IPS-15b (cell line): Measurements from ENCODE around the gene KIFC1.
"Not testable (repeated sequence)": the region's sequence is repeated elsewhere in the genome, so short reads cannot be mapped to it uniquely, and the experiment has no call there.

Source experiments
- H3K27me3 ChIP-seq: one replicate; pipeline ENCODE4 v1.6.1; 2013; ENCODE audit warnings: low read length; ENCODE audit not compliant: control insufficient read depth, insufficient read depth
- H3K36me3 ChIP-seq: one replicate; pipeline ENCODE4 v1.6.1; 2013; ENCODE audit warnings: low read length; ENCODE audit not compliant: control insufficient read depth, insufficient read depth
- H3K4me1 ChIP-seq: one replicate; pipeline ENCODE4 v1.6.1; 2013; ENCODE audit warnings: mild to moderate bottlenecking, low read length; ENCODE audit not compliant: control insufficient read depth, insufficient read depth
- H3K4me3 ChIP-seq: one replicate; pipeline ENCODE4 v1.5.1; 2013; ENCODE audit warnings: low read depth, low read length
- H3K9ac ChIP-seq: one replicate; pipeline ENCODE4 v1.6.1; 2013; ENCODE audit warnings: low read depth, mild to moderate bottlenecking, low read length
- H3K9me3 ChIP-seq: one replicate; pipeline ENCODE4 v1.6.1; 2013; ENCODE audit warnings: mild to moderate bottlenecking, low read length; ENCODE audit not compliant: control insufficient read depth, insufficient read depth

KIFC1 gene

DNA sequence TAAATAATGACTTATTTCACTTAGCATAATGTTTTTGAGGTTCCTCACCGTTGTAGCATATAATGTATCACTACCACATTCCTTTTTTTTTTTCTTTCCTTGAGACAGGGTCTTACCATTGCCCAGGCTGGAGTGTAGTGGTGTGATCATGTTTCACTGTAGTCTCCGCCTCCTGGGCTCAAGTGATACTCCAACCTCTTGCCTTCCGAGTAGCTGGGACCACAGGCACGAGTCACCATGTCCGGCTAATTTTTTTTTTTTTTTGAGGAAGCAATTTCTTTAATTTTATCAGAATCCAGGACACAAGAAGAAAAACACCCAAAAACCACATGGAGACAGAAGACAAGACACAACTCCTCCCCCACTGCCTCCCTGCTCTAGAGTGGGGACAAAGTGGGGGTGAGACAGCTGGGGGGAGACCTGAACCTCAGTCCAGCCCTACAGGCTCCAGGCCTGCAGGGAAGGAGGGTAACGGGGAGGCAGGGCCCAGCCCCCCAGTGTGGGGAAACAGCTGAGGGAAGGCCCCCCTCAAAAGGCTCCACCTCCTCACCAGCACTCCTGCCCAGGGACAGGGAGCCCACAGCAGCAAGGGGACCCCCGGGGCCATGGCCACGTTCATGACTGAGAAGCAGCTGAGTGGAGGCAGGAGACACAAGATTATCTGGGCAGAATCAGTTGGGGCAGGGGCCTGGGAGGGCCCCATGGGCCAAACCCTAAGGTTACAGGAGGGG lies 27.0 kb upstream of the KIFC1 start:
- not testable (repeated sequence) for H3K36me3 ChIP-seq, H3K4me3 ChIP-seq, H3K4me1 ChIP-seq, H3K9ac ChIP-seq, H3K27me3 ChIP-seq, H3K9me3 ChIP-seq

- H3K36me3 ChIP-seq, H3K4me3 ChIP-seq, H3K9me3 ChIP-seq, H3K27me3 ChIP-seq, H3K9ac ChIP-seq, H3K4me1 ChIP-seq: not testable (repeated sequence)
Measured at GRCh38 chr6:33365206-33365971, 26.2 kb upstream of the KIFC1 start.

DNA sequence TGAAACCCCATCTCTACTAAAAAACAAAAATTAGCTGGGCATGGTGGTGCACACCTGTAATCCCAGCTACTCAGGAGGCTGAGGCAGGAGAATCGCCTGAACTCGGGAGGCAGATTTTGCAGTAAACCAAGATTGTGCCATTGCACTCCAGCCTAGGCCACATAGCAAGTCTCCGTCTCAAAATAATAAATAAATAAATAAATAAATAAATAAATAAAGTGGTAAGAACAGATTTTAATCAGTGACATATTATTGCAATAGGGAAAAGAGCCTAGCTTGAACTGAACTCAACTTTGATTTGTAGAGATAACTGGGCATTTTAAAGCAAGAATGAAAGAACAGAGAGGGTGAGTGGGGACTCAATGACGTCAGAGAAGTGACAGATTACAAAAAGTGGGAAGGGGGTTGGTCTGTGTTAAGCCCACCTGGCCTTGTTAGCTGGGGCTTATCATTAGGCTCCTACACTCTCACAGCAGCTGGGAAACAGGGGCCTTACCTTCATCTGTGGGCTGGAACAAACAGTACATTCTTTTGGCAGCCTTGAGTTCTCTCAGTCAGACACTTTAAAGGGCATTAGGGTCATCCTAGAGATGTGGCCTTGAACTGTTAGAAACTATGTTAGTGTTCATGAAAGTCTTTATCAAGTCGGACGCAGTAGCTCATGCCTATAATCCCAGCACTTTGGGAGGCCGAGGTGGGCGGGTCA lies 24.5 kb upstream of the KIFC1 start:
- peaks cover under 1% of the 10 kb centered on the region for H3K4me1 ChIP-seq
- H3K9me3 ChIP-seq = no peaks in the 10 kb centered on the region
- H3K27me3 ChIP-seq = no peaks in the 10 kb centered on the region
- H3K4me3 ChIP-seq = no peak overlapping the region
- no peak overlapping the region for H3K9ac ChIP-seq
- H3K36me3 ChIP-seq = no peaks in the 10 kb centered on the region

DNA sequence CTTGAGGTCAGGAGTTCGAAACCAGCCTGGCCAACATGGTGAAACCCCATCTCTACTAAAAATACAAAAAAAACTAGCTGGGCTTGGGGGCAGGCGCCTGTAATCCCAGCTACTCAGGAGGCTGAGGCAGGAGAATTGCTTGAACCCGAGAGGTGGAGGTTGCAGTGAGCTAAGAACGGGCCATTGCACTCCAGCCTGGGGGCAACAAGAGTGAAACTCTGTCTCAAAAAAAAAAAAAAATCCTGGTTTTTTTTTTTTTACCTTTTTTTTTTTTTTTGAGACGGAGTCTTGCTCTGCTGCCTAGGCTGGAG lies 24.0 kb upstream of the KIFC1 start:
- H3K4me3 ChIP-seq, H3K36me3 ChIP-seq, H3K9ac ChIP-seq, H3K4me1 ChIP-seq, H3K27me3 ChIP-seq, H3K9me3 ChIP-seq: not testable (repeated sequence)

DNA sequence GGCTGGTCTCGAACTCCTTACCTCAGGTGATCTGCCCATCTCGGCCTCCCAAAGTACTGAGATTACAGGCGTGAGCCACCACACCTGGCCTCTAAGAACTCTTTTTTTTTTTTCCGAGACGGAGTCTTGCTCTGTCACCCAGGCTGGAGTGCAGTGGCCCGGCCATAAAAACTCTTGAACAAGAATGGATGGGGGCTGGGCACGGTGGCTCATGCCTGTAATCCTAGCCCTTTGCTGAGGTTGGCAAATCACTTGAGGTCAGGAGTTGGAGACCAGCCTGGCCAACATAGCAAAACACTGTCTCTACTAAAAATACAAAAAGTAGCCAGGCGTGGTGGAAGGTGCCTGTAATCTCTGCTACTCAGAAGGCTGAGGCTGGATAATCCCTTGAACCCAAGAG lies 19.7 kb upstream of the KIFC1 start:
- H3K4me1 ChIP-seq = peaks cover 12% of the 10 kb centered on the region
- not testable (repeated sequence) for H3K36me3 ChIP-seq, H3K4me3 ChIP-seq, H3K9me3 ChIP-seq, H3K27me3 ChIP-seq, H3K9ac ChIP-seq

- no peaks in the 10 kb centered on the region for H3K36me3 ChIP-seq
- H3K4me3 ChIP-seq = no peak overlapping the region
- no peaks in the 10 kb centered on the region for H3K9me3 ChIP-seq
- H3K4me1 ChIP-seq = peaks cover 12% of the 10 kb centered on the region
- peak overlapping the region; percentile 47 for H3K9ac ChIP-seq
- H3K27me3 ChIP-seq = no peaks in the 10 kb centered on the region
Measured at GRCh38 chr6:33372526-33373123, 19.0 kb upstream of the KIFC1 start.

GRCh38 chr6:33373960-33374910 lies 17.4 kb upstream of the KIFC1 start:
- no peak overlapping the region for H3K9ac ChIP-seq
- H3K27me3 ChIP-seq = no peaks in the 10 kb centered on the region
- no peaks in the 10 kb centered on the region for H3K36me3 ChIP-seq
- H3K9me3 ChIP-seq = no peaks in the 10 kb centered on the region
- peaks cover 12% of the 10 kb centered on the region for H3K4me1 ChIP-seq
- H3K4me3 ChIP-seq = no peak overlapping the region

DNA sequence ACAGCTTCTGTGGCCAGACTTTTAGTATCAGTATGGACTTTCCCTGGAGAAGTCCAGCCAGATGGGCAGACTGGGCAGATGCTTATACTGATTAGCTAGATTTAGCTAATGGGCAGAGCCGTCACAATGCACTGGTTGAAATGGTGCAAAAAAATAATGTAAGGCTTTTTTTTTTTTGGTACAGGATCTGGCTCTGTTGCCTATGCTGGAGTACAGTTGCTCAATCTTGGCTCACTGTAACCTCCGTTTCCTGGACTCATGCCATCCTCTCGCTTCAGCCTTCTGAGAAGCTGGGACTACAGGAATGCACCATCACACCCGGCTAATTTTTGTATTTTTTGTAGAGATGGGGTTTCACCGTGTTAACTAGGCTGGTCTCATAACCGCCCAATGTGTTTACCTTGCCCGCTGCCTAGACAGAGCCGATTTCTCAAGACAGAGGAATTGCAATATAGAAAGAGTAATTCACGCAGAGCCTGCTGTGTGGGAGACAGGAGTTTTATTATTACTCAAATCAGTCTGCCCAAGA lies 16.4 kb upstream of the KIFC1 start:
- no peak overlapping the region for H3K9ac ChIP-seq
- no peak overlapping the region for H3K4me3 ChIP-seq
- H3K27me3 ChIP-seq = no peaks in the 10 kb centered on the region

GRCh38 chr6:33377171-33377570 lies 14.5 kb upstream of the KIFC1 start:
- no peak overlapping the region for H3K4me3 ChIP-seq
- no peak overlapping the region for H3K9ac ChIP-seq
- H3K36me3 ChIP-seq = no peaks in the 10 kb centered on the region
- H3K9me3 ChIP-seq = no peaks in the 10 kb centered on the region
- H3K27me3 ChIP-seq = no peaks in the 10 kb centered on the region
- peaks cover 11% of the 10 kb centered on the region for H3K4me1 ChIP-seq

More for the DNA sequence above, 16.4 kb upstream of the KIFC1 start:
- Histone ChIP-seq H3K9me3 (no peaks in the 10 kb centered on the region), H3K4me1 (peaks cover 12% of the 10 kb centered on the region), H3K36me3 (no peaks in the 10 kb centered on the region)

GRCh38 chr6:33379184-33379583 lies 12.4 kb upstream of the KIFC1 start:
- H3K4me1 ChIP-seq, H3K9ac ChIP-seq, H3K27me3 ChIP-seq, H3K4me3 ChIP-seq, H3K36me3 ChIP-seq, H3K9me3 ChIP-seq: not testable (repeated sequence)
